K562 (cell line): ENCODE results near the gene BCL3. TPM values are rescaled to one million over a fixed set of nuclear protein-coding genes. Genes with fewer than 3 reads are reported as not detected.

Experiments
- MTA2 ChIP-seq: fragments of 450-650 bp; IDR thresholded peaks from 2 replicates; pipeline ENCODE4 v1.6.1; 2016; ENCODE audit warnings: low read depth
- NCOA6 ChIP-seq: fragments of 450-650 bp; IDR thresholded peaks from 2 replicates; pipeline ENCODE4 v1.6.1; 2017; ENCODE audit warnings: mild to moderate bottlenecking
- PHB2 ChIP-seq: fragments of 450-650 bp; IDR thresholded peaks from 2 replicates; pipeline ENCODE4 v1.6.1; 2017; ENCODE audit warnings: low read depth
- PTRF ChIP-seq: fragments of 450-650 bp; IDR thresholded peaks from 2 replicates; pipeline ENCODE4 v1.6.1; 2016; ENCODE audit warnings: mild to moderate bottlenecking, missing genetic modification characterization, missing compliant biosample characterization
- SRSF7 ChIP-seq: fragments of 200-400 bp; formaldehyde crosslinking; optimal IDR thresholded peaks from 2 replicates; pipeline ENCODE3; 2017; ENCODE audit warnings: mild to moderate bottlenecking, low read depth, low read length
- XRCC5 ChIP-seq: fragments of 200-400 bp; formaldehyde crosslinking; IDR thresholded peaks from 2 replicates; pipeline ENCODE4 v1.6.1; 2017; ENCODE audit warnings: low read depth, mild to moderate bottlenecking, low read length
- YY1 ChIP-seq, 3 experiments: IDR thresholded peaks; 2 replicates each; pipeline ENCODE4 v1.6.1; 2011; ENCODE audit warnings: low read length in 2 of 3, mild to moderate bottlenecking in 2 of 3, moderate library complexity in 2 of 3, borderline replicate concordance in 1 of 3, control low read depth in 1 of 3, low read depth in 1 of 3; ENCODE audit not compliant: insufficient read depth in 3 of 3, insufficient replicate concordance in 2 of 3, control insufficient read depth in 1 of 3, insufficient read length in 1 of 3; ENCODE audit errors: extremely low read depth in 1 of 3
- polyA plus RNA-seq, 8 experiments: library from polyadenylated mRNA; depleted of rRNA in 4 of 8; stranded (reverse) in 5 of 8; unstranded in 3 of 8; fragments of >200 nt; fragmentation: Nextera tagmentation in 2 of 8; fragmentation: Illumina TruSeq in 1 of 8; extraction: Ambion mirVana in 2 of 8; extraction: Trizol in 1 of 8; gene quantifications; 2 replicates each; pipeline versions ENCODE4 v1.2.1 to v1.2.3, GENCODE V29; 2011 to 2014; ENCODE audit warnings: inconsistent platforms in 1 of 8, missing spikeins in 1 of 8
- total RNA-seq, 7 experiments: library from RNA; depleted of rRNA in 6 of 7; stranded (reverse); fragments of >200 nt in 6 of 7; fragmentation: Illumina TruSeq in 2 of 7; extraction: Trizol in 2 of 7; gene quantifications; 2 replicates each; pipeline versions ENCODE4 v1.2.1 to v1.2.3, GENCODE V29; 2011 to 2021; ENCODE audit warnings: low replicate concordance in 1 of 7
- TF ChIP-seq, protein P1 (sequence below): fragments of 200-800 bp; sonication (Bioruptor generic); IDR thresholded peaks from 2 replicates; pipeline ENCODE4 v1.6.1; 2017; ENCODE audit warnings: missing genetic modification characterization, missing compliant biosample characterization
- TF ChIP-seq, protein P2 (sequence below), 2 experiments: fragments of 450-650 bp; formaldehyde crosslinking in 1 of 2; IDR thresholded peaks; 2 replicates each; pipeline versions ENCODE4 v1.4.0 to v1.6.1; 2014 to 2020; ENCODE audit warnings: mild to moderate bottlenecking in 2 of 2, borderline replicate concordance in 1 of 2, low read depth in 1 of 2
- TF ChIP-seq, protein P3 (sequence below): fragments of 450-650 bp; formaldehyde crosslinking; IDR thresholded peaks from 2 replicates; pipeline ENCODE4 v1.4.0; 2022; ENCODE audit warnings: missing genetic modification characterization
- TF ChIP-seq, protein P4 (sequence below): fragments of 250-450 bp; sonication (Bioruptor Pico); IDR thresholded peaks from 2 replicates; pipeline ENCODE4 v1.5.0; 2021; ENCODE audit warnings: mild to moderate bottlenecking, moderate library complexity

Gene BCL3
- total and polyA plus RNA-seq, 9 of the 15 experiments (the other 6 are each of a cell fraction or from before 2014, with no cell fraction given): 0.03 to 2.4 (median 0.50) TPM; not detected in 1

DNA sequence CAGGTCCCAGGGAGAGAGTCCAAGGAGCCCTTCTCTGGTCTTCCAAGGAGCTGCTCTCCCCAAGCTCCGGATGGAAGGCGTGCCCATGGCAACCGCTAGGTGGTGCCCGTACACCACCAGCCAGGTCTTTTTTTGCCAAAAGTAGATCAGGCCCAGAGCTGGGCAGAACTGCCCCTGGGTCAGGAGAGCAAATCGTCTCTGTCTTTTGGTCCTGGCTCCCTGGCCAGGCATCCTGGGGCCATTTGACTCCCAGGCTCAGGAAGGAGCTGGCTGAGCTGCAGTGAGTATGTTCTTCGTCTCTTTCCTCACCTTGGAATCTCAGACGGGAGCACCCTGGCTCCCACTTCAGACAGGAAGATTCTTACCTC lies 24.6 kb upstream of the BCL3 start (continued):
- TF ChIP-seq, protein P1, sequence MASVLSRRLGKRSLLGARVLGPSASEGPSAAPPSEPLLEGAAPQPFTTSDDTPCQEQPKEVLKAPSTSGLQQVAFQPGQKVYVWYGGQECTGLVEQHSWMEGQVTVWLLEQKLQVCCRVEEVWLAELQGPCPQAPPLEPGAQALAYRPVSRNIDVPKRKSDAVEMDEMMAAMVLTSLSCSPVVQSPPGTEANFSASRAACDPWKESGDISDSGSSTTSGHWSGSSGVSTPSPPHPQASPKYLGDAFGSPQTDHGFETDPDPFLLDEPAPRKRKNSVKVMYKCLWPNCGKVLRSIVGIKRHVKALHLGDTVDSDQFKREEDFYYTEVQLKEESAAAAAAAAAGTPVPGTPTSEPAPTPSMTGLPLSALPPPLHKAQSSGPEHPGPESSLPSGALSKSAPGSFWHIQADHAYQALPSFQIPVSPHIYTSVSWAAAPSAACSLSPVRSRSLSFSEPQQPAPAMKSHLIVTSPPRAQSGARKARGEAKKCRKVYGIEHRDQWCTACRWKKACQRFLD (CRISPR knock-in tag): no peak
- TF ChIP-seq YY1 (IDR thresholded peaks at IDR 0.05; ENCODE audit: borderline replicate concordance in 1 of 3, control insufficient read depth in 1 of 3, extremely low read depth in 1 of 3, insufficient read depth in 3 of 3, insufficient read length in 1 of 3, insufficient replicate concordance in 2 of 3, low read depth in 1 of 3, low read length in 2 of 3) (peak in 1 of 3 experiments; percentile 18), PHB2 (no peak), MTA2 (no peak), SRSF7 (no peak), PTRF (tag) (no peak), NCOA6 (no peak), XRCC5 (peak; percentile 48; the same call in 1 of the 2 replicates)
- TF ChIP-seq, protein P2, sequence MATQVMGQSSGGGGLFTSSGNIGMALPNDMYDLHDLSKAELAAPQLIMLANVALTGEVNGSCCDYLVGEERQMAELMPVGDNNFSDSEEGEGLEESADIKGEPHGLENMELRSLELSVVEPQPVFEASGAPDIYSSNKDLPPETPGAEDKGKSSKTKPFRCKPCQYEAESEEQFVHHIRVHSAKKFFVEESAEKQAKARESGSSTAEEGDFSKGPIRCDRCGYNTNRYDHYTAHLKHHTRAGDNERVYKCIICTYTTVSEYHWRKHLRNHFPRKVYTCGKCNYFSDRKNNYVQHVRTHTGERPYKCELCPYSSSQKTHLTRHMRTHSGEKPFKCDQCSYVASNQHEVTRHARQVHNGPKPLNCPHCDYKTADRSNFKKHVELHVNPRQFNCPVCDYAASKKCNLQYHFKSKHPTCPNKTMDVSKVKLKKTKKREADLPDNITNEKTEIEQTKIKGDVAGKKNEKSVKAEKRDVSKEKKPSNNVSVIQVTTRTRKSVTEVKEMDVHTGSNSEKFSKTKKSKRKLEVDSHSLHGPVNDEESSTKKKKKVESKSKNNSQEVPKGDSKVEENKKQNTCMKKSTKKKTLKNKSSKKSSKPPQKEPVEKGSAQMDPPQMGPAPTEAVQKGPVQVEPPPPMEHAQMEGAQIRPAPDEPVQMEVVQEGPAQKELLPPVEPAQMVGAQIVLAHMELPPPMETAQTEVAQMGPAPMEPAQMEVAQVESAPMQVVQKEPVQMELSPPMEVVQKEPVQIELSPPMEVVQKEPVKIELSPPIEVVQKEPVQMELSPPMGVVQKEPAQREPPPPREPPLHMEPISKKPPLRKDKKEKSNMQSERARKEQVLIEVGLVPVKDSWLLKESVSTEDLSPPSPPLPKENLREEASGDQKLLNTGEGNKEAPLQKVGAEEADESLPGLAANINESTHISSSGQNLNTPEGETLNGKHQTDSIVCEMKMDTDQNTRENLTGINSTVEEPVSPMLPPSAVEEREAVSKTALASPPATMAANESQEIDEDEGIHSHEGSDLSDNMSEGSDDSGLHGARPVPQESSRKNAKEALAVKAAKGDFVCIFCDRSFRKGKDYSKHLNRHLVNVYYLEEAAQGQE (IDR thresholded peaks at IDR 0.05; ENCODE audit: borderline replicate concordance): peak; percentile 95
- TF ChIP-seq, protein P2 (CRISPR knock-in tag; IDR thresholded peaks at IDR 0.05; ENCODE audit: low read depth): no peak
- TF ChIP-seq, protein P3, sequence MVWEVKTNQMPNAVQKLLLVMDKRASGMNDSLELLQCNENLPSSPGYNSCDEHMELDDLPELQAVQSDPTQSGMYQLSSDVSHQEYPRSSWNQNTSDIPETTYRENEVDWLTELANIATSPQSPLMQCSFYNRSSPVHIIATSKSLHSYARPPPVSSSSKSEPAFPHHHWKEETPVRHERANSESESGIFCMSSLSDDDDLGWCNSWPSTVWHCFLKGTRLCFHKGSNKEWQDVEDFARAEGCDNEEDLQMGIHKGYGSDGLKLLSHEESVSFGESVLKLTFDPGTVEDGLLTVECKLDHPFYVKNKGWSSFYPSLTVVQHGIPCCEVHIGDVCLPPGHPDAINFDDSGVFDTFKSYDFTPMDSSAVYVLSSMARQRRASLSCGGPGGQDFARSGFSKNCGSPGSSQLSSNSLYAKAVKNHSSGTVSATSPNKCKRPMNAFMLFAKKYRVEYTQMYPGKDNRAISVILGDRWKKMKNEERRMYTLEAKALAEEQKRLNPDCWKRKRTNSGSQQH (CRISPR knock-in tag): no peak
- TF ChIP-seq, protein P4, sequence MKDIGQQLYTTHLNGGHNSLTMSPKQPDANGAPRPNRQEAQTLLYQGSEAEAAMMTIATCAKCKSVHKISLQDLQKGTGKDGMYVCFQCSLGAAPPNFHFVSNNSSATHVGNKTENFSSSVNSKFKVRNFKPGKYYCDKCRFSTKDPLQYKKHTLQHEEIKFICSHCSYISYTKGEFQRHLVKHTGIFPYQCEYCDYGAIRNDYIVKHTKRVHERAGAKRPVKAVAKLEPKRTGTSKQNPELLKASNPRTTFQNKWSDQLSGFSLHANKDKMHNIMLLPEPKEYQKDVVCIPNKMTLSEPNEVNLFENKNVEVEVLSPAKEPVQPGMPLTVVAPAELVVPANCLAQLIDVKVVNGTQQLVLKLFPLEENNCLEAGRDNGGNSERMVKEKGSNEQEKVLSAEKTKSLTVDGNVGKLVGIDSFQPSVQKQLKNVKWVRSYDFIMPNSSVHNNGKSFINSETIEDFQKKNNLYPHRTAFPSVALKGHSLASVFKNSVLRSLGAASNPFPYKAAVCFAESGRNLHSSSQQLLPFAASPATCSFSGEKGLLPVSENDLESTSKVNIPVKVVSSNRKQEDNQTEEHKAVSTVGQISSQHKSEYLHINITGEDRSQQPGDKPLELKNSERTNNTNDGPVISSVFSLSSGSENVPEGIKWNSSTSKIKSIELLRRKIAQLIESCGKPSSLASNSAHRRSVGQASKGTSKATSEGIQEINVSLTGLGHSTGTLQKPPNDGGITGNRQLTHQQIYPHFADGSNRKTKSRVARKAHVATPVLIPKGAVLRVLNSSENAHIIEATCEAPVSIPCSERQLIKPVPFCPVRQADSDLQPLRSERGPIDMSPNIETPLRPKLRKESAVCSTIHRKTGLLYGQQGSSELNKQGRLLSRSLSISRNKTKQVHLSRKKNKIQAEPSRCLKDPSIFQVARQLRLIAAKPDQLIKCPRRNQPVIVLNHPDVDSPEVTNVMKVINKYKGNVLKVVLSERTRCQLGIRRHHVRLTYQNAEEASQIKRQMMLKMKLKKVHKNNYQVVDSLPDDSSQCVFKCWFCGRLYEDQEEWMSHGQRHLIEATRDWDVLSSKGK: no peak
